Progenitor cell of endocrine pancreas (in vitro differentiated cells): ENCODE data around the gene ASCC3. TPM values are rescaled to one million over a fixed set of nuclear protein-coding genes. Genes with fewer than 3 reads are reported as not detected.
"Not testable (repeated sequence)": the region's sequence is repeated elsewhere in the genome, so short reads cannot be mapped to it uniquely, and the experiment has no call there.

Source experiments
- DNase-seq: peaks from one replicate; pipeline ENCODE4 v3.0.0; 2021; ENCODE audit warnings: low spot score; ENCODE audit not compliant: unreplicated experiment
- H3K27ac Mint-ChIP-seq: 2 replicates; pipeline ENCODE4 v1.8.0; 2021; ENCODE audit warnings: mild to moderate bottlenecking, moderate library complexity, mixed read lengths
- H3K27me3 Mint-ChIP-seq: 2 replicates; pipeline ENCODE4 v1.8.0; 2021; ENCODE audit warnings: mixed read lengths
- H3K36me3 Mint-ChIP-seq: 2 replicates; pipeline ENCODE4 v1.8.0; 2022; ENCODE audit warnings: mixed read lengths; ENCODE audit not compliant: insufficient read depth
- H3K4me1 Mint-ChIP-seq: 2 replicates; pipeline ENCODE4 v1.8.0; 2021; ENCODE audit warnings: low read depth, mixed read lengths
- H3K4me3 Mint-ChIP-seq: 2 replicates; pipeline ENCODE4 v1.8.0; 2021; ENCODE audit warnings: low read depth, mild to moderate bottlenecking, moderate library complexity, mixed read lengths
- H3K9me3 Mint-ChIP-seq: 2 replicates; pipeline ENCODE4 v1.8.0; 2021; ENCODE audit warnings: low read depth, mixed read lengths
- CTCF ChIP-seq: fragments of 200-600 bp; sonication (generic); IDR thresholded peaks from one replicate; pipeline ENCODE4 v1.5.0; 2021; ENCODE audit warnings: antibody characterized with exemption, mild to moderate bottlenecking; ENCODE audit not compliant: unreplicated experiment
- total RNA-seq: library from RNA; stranded (reverse); gene quantifications from 2 replicates; pipeline ENCODE4 v1.2.1, GENCODE V29; 2021

ASCC3 gene
- total RNA-seq, 1 donor from 2014 or later, result 36.6 TPM

GRCh38 chr6:100740439-100740838, 140.7 kb downstream of the ASCC3 start:
- Mint-ChIP-seq H3K9me3 (peaks cover 32% of the 10 kb centered on the region), H3K27me3 (no peaks in the 10 kb centered on the region), H3K4me1 (no peaks in the 10 kb centered on the region), H3K36me3 (peaks cover 26% of the 10 kb centered on the region), H3K4me3 (no peak overlapping the region), H3K27ac (no peak overlapping the region)
- TF ChIP-seq CTCF, result no peak
- no peak for DNase-seq

GRCh38 chr6:100737720-100738119, 143.4 kb downstream of the ASCC3 start:
- not testable (repeated sequence) for H3K27me3 Mint-ChIP-seq, H3K4me1 Mint-ChIP-seq

GRCh38 chr6:100731411-100731810, 149.7 kb downstream of the ASCC3 start:
- Mint-ChIP-seq H3K27me3 (no peaks in the 10 kb centered on the region), H3K4me3 (no peak overlapping the region), H3K36me3 (no peaks in the 10 kb centered on the region), H3K4me1 (no peaks in the 10 kb centered on the region), H3K27ac (no peak overlapping the region), H3K9me3 (no peaks in the 10 kb centered on the region)
- no peak for DNase-seq
- no peak for TF ChIP-seq CTCF

More at GRCh38 chr6:100737720-100738119, 143.4 kb downstream of the ASCC3 start:
- DNase-seq, H3K27ac Mint-ChIP-seq, H3K4me3 Mint-ChIP-seq: not testable (repeated sequence)
- Mint-ChIP-seq H3K9me3 (peaks cover 29% of the 10 kb centered on the region), H3K36me3 (peaks cover 21% of the 10 kb centered on the region)

- Mint-ChIP-seq H3K27ac (no peak overlapping the region), H3K4me3 (no peak overlapping the region), H3K27me3 (no peaks in the 10 kb centered on the region), H3K36me3 (no peaks in the 10 kb centered on the region), H3K4me1 (no peaks in the 10 kb centered on the region), H3K9me3 (no peaks in the 10 kb centered on the region)
- no peak for DNase-seq
- TF ChIP-seq CTCF, result no peak
Observed at GRCh38 chr6:100730001-100730980, 150.8 kb downstream of the ASCC3 start.

- H3K27me3 Mint-ChIP-seq, result no peaks in the 10 kb centered on the region
- H3K4me3 Mint-ChIP-seq, result no peak overlapping the region
- no peak for TF ChIP-seq CTCF
- peaks cover 4% of the 10 kb centered on the region for H3K9me3 Mint-ChIP-seq
- H3K4me1 Mint-ChIP-seq, result no peaks in the 10 kb centered on the region
- H3K36me3 Mint-ChIP-seq, result peaks cover 3% of the 10 kb centered on the region
- DNase-seq, result no peak
- H3K27ac Mint-ChIP-seq, result no peak overlapping the region
Observed at GRCh38 chr6:100726666-100727065, 154.5 kb downstream of the ASCC3 start.
